SKM-1 (cell line): ENCODE measurements around the gene AOC3.

Experiments used
- DNase-seq: peaks from one replicate; lab custom pipeline; 2025; ENCODE audit not compliant: unreplicated experiment; lab: John Stamatoyannopoulos, UW

The AOC3 gene, protein sequence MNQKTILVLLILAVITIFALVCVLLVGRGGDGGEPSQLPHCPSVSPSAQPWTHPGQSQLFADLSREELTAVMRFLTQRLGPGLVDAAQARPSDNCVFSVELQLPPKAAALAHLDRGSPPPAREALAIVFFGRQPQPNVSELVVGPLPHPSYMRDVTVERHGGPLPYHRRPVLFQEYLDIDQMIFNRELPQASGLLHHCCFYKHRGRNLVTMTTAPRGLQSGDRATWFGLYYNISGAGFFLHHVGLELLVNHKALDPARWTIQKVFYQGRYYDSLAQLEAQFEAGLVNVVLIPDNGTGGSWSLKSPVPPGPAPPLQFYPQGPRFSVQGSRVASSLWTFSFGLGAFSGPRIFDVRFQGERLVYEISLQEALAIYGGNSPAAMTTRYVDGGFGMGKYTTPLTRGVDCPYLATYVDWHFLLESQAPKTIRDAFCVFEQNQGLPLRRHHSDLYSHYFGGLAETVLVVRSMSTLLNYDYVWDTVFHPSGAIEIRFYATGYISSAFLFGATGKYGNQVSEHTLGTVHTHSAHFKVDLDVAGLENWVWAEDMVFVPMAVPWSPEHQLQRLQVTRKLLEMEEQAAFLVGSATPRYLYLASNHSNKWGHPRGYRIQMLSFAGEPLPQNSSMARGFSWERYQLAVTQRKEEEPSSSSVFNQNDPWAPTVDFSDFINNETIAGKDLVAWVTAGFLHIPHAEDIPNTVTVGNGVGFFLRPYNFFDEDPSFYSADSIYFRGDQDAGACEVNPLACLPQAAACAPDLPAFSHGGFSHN

GRCh38 chr17:42850954-42851353, at the start of gene AOC3:
Gene AOC3, plus strand, starts transcription at chr17:42851199. Its CDS starts 145 bp downstream, at chr17:42851344.
- DNase-seq, result no peak

DNA sequence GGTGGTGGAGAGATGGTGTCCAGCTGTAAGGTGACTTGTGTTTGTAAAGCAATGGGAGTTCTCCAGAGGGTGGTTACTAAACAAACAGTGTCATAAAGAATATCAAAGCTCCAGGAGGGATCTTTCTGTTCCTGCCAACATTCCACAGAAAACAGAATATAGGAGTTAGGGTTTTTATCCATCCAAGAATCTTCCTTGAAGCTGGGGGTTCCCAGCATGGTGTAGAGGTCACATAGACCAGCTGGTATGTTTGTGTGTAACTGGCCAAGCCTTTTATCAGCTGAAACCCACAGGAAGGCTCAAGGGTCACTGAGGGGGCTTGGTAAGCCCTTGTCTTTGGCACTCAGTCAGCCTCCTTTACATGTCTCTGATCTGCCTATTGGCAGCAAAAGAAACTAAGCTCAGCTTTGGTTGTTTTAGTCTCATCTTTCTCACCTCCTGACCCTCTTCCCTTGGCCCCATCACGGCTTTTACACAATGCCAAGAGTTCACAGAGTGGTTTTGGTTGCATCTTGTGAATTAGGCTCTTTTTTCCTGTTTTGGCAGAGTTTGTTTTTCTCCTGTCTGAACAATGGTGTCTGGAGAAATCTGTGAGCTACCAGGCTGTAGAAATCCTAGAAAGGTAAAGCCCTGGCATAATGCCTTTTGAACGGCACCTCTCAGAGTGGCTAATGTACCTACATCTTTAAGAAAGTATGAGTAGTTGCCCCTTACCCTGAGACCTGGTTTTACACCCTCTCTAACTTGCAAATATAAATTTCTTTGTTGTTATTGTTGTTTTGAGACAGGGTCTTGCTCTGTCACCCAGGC, 47.7 kb upstream of the AOC3 start:
- no peak for DNase-seq

DNA sequence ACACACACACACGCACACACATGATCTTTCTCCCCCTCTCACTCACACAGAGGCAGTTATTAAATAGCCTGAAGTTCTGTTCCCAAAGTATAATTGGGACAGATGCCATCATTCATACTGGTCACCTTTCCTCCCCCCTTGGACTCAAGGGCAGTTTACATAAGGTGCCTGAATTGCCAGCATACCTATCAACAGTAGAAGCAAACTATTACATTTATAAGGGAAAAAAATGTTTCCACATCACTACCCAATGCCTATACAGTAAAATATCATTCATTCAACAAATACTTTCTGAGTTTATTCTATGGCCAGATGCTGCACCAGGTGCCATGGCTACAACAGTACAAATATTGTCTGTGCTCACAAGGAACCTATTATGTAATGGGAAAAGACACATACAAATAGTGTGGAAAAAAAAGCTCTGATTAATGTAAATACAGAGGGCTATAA, 46.1 kb upstream of the AOC3 start:
- no peak for DNase-seq

DNA sequence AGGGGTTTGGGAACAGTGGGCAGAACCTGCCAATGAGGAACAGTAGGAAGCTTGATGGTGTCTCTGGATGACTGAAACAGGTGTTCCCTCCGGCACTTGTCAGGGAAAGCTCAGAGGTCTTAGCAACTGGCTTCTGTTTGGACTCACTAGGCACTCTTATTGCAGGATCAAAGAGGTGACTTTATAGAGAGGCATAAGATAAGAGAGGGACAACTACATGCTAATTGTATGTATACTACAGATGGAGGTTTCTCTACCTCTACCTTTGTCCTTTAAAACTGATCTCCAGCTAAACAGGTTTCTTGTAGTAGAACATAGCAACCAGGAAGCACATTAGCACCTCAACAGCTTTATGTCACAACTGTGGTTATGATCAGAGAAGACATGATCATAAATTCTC, 44.8 kb upstream of the AOC3 start:
- no peak for DNase-seq

GRCh38 chr17:42809250-42809649, 41.7 kb upstream of the AOC3 start:
- no peak for DNase-seq

DNA sequence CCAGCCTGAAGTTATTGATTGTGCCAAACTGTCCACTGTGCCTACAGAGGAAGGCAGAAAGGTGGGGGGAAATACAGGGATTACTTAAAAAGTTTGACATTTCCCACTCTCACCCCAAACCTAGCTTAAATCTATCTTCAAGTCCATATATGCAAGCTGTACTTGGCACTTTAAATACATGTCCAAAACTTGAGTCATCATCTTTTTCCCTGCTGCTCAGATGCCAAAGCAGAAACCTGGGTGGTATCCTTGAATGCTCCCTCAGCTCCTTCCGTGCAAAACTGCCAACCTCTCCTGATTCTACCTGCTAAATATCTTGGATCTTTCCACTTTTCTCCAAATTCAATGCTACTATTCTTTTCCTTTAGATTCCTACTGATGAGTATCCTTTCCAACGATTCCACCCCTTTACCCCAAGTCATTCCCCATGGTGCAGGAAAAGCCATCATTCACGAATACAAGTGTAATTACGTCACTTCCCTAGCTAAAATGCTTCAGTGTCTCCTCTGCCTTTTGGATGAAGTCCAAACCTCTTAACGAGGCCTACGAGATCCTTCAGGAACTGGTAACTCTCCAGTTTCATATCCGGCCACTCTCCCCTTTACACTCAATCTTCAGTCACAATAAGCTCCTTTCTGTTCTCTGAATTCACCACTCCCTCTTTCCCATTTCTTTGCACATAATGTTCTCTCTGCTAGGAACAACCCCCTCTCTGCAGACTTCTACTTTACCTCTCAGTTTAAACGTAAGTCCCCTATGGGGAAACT, 36.2 kb upstream of the AOC3 start:
- DNase-seq, result no peak

- no peak for DNase-seq
Observed at GRCh38 chr17:42817866-42818265, 33.1 kb upstream of the AOC3 start.

DNA sequence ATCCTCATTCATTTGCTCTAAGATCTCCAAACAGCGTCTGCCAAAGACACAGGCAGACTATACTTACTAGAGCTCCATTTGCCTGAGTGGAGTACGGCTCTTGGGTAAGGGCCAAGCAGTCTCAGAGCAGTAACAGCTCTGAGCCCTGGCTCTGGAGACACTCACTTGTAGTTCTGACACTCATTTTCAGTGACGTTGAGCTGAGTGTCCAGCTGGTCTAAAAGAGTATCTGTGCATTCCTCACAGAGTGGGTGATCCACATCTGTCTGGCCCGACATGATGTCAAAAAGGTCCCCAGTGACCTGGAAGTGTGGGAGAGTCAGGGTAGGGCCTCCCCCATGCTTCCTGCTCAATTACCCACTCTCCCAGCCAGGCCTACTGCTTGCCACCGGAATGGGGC, 32.6 kb upstream of the AOC3 start:
- no peak for DNase-seq

DNA sequence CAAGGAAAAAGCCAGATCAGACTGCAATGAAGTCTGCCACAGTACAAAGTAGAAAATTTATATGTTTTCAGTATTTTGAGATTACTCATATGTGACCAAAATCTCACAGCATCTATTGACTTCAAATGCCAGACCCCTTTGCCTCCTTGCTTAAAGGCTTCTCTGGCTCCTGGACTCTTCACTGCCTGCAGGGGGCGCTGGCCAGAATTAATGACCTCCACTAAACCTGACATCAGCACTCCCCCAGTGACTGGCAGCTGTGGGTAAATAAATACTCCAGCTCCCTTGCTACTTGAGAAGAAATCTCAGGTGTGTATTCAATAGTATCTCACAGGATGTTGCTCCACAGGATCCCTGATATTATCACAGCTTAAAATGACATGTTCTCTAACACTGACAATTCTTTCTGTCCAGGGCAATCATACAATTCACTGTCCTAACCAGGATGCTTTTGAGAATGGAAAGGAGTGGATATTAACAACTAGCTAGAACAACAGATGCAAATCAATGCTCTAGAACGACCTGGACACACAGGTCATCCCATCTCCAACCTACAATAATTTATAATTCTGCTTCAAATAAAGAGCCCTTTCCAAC, 31.0 kb upstream of the AOC3 start:
- peak; percentile 47 for DNase-seq

- no peak for DNase-seq
Observed at GRCh38 chr17:42821176-42821575, 29.8 kb upstream of the AOC3 start.

- DNase-seq, result no peak
Observed at GRCh38 chr17:42827472-42827871, 23.5 kb upstream of the AOC3 start.

DNA sequence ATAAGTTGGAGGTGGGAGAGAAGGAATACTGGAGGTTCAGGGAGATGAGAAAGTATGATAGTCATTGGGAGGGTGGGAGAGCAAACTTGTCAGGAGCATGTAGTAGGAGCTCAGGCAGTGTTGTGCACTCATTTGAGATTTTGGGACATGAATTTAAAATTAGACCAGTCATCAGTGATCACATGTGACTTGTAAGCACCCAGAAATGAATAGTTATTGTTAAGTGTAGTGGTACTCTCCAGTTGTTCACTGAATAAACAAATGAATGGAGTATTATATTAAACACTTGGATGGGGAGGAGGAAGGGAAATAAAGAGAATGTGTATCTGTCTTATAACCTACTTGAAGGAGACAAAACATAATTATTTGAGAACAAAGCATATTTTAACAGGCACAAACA, 20.0 kb upstream of the AOC3 start:
- DNase-seq, result no peak

- no peak for DNase-seq
Observed at GRCh38 chr17:42832213-42832933, 18.6 kb upstream of the AOC3 start.

- DNase-seq, result peak; percentile 72
Observed at GRCh38 chr17:42832934-42833766, 17.8 kb upstream of the AOC3 start, which contains the start of gene PSME3. Gene PSME3, plus strand, starts transcription at chr17:42833397. Its CDS starts 235 bp downstream, at chr17:42833632.

DNA sequence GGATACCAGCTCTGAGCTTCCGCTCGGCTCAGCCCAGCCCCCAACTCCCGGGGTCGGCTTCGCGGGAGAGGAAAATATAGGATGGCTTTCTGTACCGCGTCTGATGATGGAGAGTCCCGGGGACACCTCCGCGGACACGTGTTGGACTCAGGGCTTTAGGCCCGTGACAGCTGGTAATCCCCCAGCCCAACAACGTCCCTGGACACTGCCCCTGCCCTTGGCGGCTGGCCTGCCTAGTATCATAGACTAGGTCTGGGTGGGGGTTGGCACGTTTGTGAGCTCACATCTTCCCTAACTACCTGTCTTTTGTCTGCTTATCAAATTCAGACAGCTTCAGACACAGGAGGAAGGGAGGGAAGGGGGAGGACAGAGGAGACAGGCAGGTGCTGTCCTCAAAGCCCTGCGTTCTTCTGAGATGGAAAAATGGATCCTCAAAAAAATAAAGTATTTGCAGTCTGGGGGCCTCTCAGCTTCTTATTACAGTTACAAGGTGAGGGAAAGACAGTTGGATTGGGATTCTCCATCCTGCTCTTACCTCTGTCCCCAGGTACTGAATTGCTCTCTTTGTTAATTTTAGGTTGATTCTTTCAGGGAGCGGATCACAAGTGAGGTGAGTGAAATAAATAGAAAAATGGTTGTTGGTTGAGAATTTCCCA, 17.1 kb upstream of the AOC3 start:
- DNase-seq, result no peak

GRCh38 chr17:42835732-42836131, 15.3 kb upstream of the AOC3 start:
- DNase-seq, result no peak

- DNase-seq, result no peak
Observed at GRCh38 chr17:42841975-42842685, 8.9 kb upstream of the AOC3 start.
